GM10847 (cell line): ENCODE results near the gene CDH23.

Source experiments
- POLR2A ChIP-seq: IDR thresholded peaks from 2 replicates; pipeline ENCODE4 v1.6.1; 2011; ENCODE audit not compliant: insufficient read length; ENCODE audit errors: extremely low read depth

CDH23 gene

GRCh38 chr10:71454347-71454746 lies 57.6 kb downstream of the CDH23 start:
- no peak for TF ChIP-seq POLR2A

- no peak for TF ChIP-seq POLR2A
Measured at GRCh38 chr10:71455035-71455434, 58.3 kb downstream of the CDH23 start.

GRCh38 chr10:71456631-71457030 lies 59.9 kb downstream of the CDH23 start:
- no peak for TF ChIP-seq POLR2A

- TF ChIP-seq POLR2A: no peak
Measured at GRCh38 chr10:71457908-71458307, 61.2 kb downstream of the CDH23 start.

GRCh38 chr10:71458387-71458786 lies 61.7 kb downstream of the CDH23 start:
- no peak for TF ChIP-seq POLR2A

- no peak for TF ChIP-seq POLR2A
Measured at GRCh38 chr10:71459513-71459912, 62.8 kb downstream of the CDH23 start.

GRCh38 chr10:71460615-71461014 lies 63.9 kb downstream of the CDH23 start:
- no peak for TF ChIP-seq POLR2A

- no peak for TF ChIP-seq POLR2A
Measured at GRCh38 chr10:71461457-71461856, 64.7 kb downstream of the CDH23 start.

- TF ChIP-seq POLR2A: no peak
Measured at GRCh38 chr10:71462062-71462935, 65.6 kb downstream of the CDH23 start.

- no peak for TF ChIP-seq POLR2A
Measured at GRCh38 chr10:71463111-71463510, 66.4 kb downstream of the CDH23 start.

- no peak for TF ChIP-seq POLR2A
Measured at GRCh38 chr10:71465551-71466252, 69.0 kb downstream of the CDH23 start.

- TF ChIP-seq POLR2A: no peak
Measured at GRCh38 chr10:71466330-71466729, 69.6 kb downstream of the CDH23 start.

- TF ChIP-seq POLR2A: no peak
Measured at GRCh38 chr10:71467161-71467560, 70.4 kb downstream of the CDH23 start.

GRCh38 chr10:71467569-71468362 lies 71.0 kb downstream of the CDH23 start:
- no peak for TF ChIP-seq POLR2A

- TF ChIP-seq POLR2A: no peak
Measured at GRCh38 chr10:71468363-71469094, 71.8 kb downstream of the CDH23 start.
